ENCODE measurements around the gene OGDH.

The OGDH gene

GRCh38 chr7:44565795-44566559 is 40.5 kb upstream of the OGDH start:
- no peak for TF ChIP-seq CREB1 (IDR thresholded peaks at IDR 0.05; ENCODE audit: low read depth)
- TF ChIP-seq, protein P1, sequence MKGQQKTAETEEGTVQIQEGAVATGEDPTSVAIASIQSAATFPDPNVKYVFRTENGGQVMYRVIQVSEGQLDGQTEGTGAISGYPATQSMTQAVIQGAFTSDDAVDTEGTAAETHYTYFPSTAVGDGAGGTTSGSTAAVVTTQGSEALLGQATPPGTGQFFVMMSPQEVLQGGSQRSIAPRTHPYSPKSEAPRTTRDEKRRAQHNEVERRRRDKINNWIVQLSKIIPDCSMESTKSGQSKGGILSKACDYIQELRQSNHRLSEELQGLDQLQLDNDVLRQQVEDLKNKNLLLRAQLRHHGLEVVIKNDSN (IDR thresholded peaks at IDR 0.05): no peak
- no peak for TF ChIP-seq YY1 (IDR thresholded peaks at IDR 0.05; ENCODE audit: low read depth)
- no peak for TF ChIP-seq TEAD4 (IDR thresholded peaks at IDR 0.05)
- TF ChIP-seq TCF12 (IDR thresholded peaks at IDR 0.05; ENCODE audit: low read depth): no peak
- TF ChIP-seq EP300 (IDR thresholded peaks at IDR 0.05; ENCODE audit: borderline replicate concordance): no peak
- TF ChIP-seq MAX (IDR thresholded peaks at IDR 0.05): no peak
- TF ChIP-seq, protein P2, sequence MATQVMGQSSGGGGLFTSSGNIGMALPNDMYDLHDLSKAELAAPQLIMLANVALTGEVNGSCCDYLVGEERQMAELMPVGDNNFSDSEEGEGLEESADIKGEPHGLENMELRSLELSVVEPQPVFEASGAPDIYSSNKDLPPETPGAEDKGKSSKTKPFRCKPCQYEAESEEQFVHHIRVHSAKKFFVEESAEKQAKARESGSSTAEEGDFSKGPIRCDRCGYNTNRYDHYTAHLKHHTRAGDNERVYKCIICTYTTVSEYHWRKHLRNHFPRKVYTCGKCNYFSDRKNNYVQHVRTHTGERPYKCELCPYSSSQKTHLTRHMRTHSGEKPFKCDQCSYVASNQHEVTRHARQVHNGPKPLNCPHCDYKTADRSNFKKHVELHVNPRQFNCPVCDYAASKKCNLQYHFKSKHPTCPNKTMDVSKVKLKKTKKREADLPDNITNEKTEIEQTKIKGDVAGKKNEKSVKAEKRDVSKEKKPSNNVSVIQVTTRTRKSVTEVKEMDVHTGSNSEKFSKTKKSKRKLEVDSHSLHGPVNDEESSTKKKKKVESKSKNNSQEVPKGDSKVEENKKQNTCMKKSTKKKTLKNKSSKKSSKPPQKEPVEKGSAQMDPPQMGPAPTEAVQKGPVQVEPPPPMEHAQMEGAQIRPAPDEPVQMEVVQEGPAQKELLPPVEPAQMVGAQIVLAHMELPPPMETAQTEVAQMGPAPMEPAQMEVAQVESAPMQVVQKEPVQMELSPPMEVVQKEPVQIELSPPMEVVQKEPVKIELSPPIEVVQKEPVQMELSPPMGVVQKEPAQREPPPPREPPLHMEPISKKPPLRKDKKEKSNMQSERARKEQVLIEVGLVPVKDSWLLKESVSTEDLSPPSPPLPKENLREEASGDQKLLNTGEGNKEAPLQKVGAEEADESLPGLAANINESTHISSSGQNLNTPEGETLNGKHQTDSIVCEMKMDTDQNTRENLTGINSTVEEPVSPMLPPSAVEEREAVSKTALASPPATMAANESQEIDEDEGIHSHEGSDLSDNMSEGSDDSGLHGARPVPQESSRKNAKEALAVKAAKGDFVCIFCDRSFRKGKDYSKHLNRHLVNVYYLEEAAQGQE (IDR thresholded peaks at IDR 0.05; ENCODE audit: low read depth): no peak
- no peak for TF ChIP-seq TAF1 (IDR thresholded peaks at IDR 0.05; ENCODE audit: low read depth)
- no peak for TF ChIP-seq NFIC (IDR thresholded peaks at IDR 0.05)
- no peak for TF ChIP-seq EGR1 (IDR thresholded peaks at IDR 0.05)
- TF ChIP-seq ZBTB7A (IDR thresholded peaks at IDR 0.05; ENCODE audit: low read depth): no peak
- no peak for TF ChIP-seq RAD21 (IDR thresholded peaks at IDR 0.05; ENCODE audit: low read depth)

DNA sequence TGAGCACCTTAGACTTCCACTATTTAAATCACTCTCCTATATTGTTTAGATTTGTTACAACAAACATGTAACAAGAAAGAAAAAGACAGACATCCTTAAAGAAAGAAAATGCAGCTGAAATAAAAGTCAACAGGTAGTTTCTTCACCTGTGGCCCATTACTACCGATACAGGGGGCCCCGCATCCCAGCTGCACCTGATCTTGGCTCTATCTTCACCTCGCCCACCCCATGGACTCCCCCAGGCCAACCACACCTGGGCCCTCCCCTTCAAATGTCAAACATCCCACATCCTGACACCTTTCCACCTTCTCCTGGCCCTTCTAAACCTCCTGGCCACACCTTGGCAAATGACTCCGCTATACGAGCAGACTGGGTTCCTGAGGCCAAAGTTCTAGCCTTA is 39.7 kb upstream of the OGDH start:
- TF ChIP-seq TAF1 (IDR thresholded peaks at IDR 0.05; ENCODE audit: low read depth) (no peak), TCF12 (IDR thresholded peaks at IDR 0.05; ENCODE audit: low read depth) (no peak), YY1 (IDR thresholded peaks at IDR 0.05; ENCODE audit: low read depth) (no peak), TEAD4 (IDR thresholded peaks at IDR 0.05) (no peak), EGR1 (IDR thresholded peaks at IDR 0.05) (no peak), FOXM1 (IDR thresholded peaks at IDR 0.05; ENCODE audit: borderline replicate concordance, low read depth) (no peak), NFIC (IDR thresholded peaks at IDR 0.05) (no peak), RAD21 (IDR thresholded peaks at IDR 0.05; ENCODE audit: low read depth) (no peak), CREB1 (IDR thresholded peaks at IDR 0.05; ENCODE audit: low read depth) (no peak), CEBPB (IDR thresholded peaks at IDR 0.05) (no peak), EP300 (IDR thresholded peaks at IDR 0.05; ENCODE audit: borderline replicate concordance) (no peak), MAX (IDR thresholded peaks at IDR 0.05) (no peak), ZBTB7A (IDR thresholded peaks at IDR 0.05; ENCODE audit: low read depth) (no peak)
- TF ChIP-seq, protein P1 (IDR thresholded peaks at IDR 0.05): no peak
- TF ChIP-seq, protein P2 (IDR thresholded peaks at IDR 0.05; ENCODE audit: low read depth): no peak

DNA sequence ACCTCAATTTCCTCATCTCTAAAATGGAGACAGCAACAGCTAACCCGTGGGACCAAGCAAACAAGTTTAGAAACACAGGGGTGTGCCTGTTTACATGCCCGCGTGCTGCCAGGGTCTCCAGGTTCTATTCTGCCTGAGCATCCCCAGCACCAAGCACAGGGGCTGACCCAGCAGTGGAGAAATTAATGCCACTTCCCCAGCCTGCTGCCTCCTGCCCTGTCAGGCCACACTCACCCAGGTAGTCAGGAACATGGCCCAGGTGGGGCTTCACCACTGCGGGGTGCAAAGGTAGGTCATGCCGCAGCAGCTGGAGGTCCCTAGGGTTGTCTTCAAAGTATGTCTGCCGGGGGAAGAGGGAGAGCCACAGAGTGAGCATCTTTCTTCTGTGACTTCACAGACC is 38.5 kb upstream of the OGDH start:
- no peak for TF ChIP-seq TCF12 (IDR thresholded peaks at IDR 0.05; ENCODE audit: low read depth)

DNA sequence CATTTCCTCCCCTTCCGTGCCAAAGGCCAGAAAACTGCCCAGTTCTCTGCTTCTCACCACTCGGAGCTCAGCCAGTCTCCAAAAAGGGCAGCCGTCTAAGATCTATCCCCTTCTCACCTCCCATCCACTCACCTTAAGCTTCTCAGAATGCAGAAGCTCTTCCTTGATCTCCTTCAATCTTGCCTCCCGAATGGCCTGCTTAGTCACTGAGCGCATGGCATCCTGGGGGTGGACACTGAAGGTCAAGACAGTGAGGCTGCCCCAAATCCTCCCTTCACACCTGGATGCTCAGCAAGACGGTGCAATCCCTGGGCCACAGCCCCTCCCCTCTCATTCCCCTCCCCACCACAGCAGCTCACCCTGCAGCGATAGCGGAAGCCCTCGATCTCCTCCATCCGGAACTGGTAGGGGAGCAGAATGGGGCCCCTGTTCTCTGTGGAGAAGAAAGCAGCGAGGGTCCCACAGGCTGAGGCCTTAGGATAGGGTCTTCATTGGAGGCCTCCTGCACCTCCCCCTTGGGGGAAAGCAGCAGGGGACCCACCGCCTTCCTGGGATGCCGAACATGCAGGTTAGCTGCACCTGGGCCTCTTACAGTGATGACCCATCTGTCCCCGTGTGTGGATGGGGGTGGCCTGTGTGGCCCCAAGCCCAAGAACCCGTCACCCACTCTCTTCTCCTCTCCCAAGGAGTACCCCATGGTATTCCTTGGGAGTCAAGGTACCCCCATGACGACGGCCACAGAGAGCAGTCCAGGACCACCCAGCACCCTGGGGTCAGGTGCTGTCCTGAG is 37.5 kb upstream of the OGDH start:
- TF ChIP-seq ZBTB7A (IDR thresholded peaks at IDR 0.05; ENCODE audit: low read depth): no peak
- no peak for TF ChIP-seq TCF12 (IDR thresholded peaks at IDR 0.05; ENCODE audit: low read depth)
- TF ChIP-seq EP300 (IDR thresholded peaks at IDR 0.05; ENCODE audit: borderline replicate concordance): no peak
- no peak for TF ChIP-seq YY1 (IDR thresholded peaks at IDR 0.05; ENCODE audit: low read depth)
- no peak for TF ChIP-seq EGR1 (IDR thresholded peaks at IDR 0.05)
- no peak for TF ChIP-seq NFIC (IDR thresholded peaks at IDR 0.05)
- TF ChIP-seq TAF1 (IDR thresholded peaks at IDR 0.05; ENCODE audit: low read depth): no peak
- TF ChIP-seq, protein P2 (IDR thresholded peaks at IDR 0.05; ENCODE audit: low read depth): no peak
- TF ChIP-seq CEBPB (IDR thresholded peaks at IDR 0.05): no peak
